GM12892 (cell line): ENCODE data around the gene PLPPR3.

Source experiments
- POLR2A ChIP-seq: IDR thresholded peaks from 2 replicates; pipeline ENCODE4 v1.6.1; 2011; ENCODE audit warnings: low read depth, low read length, control low read depth
- POLR2AphosphoS5 ChIP-seq: IDR thresholded peaks from 2 replicates; pipeline ENCODE4 v1.6.1; 2011; ENCODE audit warnings: low read depth, low read length, control low read depth
- TAF1 ChIP-seq: IDR thresholded peaks from 2 replicates; pipeline ENCODE4 v1.6.1; 2011; ENCODE audit warnings: low read depth, mild to moderate bottlenecking, control low read depth, low read length, borderline replicate concordance

- TF ChIP-seq POLR2AphosphoS5 = no peak
- TF ChIP-seq POLR2A = no peak
- TF ChIP-seq TAF1 = no peak
Measured at GRCh38 chr19:791007-791566, 30.7 kb downstream of the PLPPR3 start.
